ENCODE data around the gene PLXNA1.

GRCh38 chr3:127000119-127000518 lies 17.2 kb downstream of the PLXNA1 start:
- TF ChIP-seq CTCF (IDR thresholded peaks at IDR 0.05; ENCODE audit: borderline replicate concordance, extremely low read depth, low read length, poor library complexity, severe bottlenecking) (no peak), EZH2 (IDR thresholded peaks at IDR 0.05; ENCODE audit: borderline replicate concordance, low read depth, low read length, severe bottlenecking) (no peak)

Measured in DND-41 (cell line).